Lower lobe of right lung (tissue), 2 donors: Measurements from ENCODE around the gene MT1G. TPM values are rescaled to one million over a fixed set of nuclear protein-coding genes. Genes with fewer than 3 reads are reported as not detected.
A peak's percentile ranks its signal among the peaks of the same experiment; 100 is the strongest.
"Not testable (repeated sequence)": the region's sequence is repeated elsewhere in the genome, so short reads cannot be mapped to it uniquely, and the experiment has no call there.

Source experiments
- ATAC-seq, 2 donors: fragments of 200-7000 bp; cut with Tn5 transposase; one replicate each; pipeline ENCODE4 v1.9.1; 2020 to 2022; ENCODE audit warnings: mild to moderate bottlenecking in 2 of 2, moderate library complexity in 2 of 2
- DNase-seq: peaks from one replicate; pipeline ENCODE4 v3.0.0-alpha.2; 2020
- H3K27ac ChIP-seq: fragments of 200-600 bp; one replicate; pipeline ENCODE4 v1.8.0; 2022
- H3K27me3 ChIP-seq: fragments of 200-600 bp; one replicate; pipeline ENCODE4 v1.8.0; 2022; ENCODE audit warnings: low read depth
- H3K36me3 ChIP-seq: fragments of 200-600 bp; one replicate; pipeline ENCODE4 v1.8.0; 2022; ENCODE audit warnings: mild to moderate bottlenecking
- H3K4me1 ChIP-seq: fragments of 200-600 bp; one replicate; pipeline ENCODE4 v1.8.0; 2022
- H3K4me3 ChIP-seq: fragments of 200-600 bp; one replicate; pipeline ENCODE4 v1.8.0; 2022; ENCODE audit warnings: mild to moderate bottlenecking
- H3K9me3 ChIP-seq: fragments of 200-600 bp; one replicate; pipeline ENCODE4 v1.8.0; 2022
- intact Hi-C: fragments of 100-400 bp; cut with DNase I; formaldehyde crosslinking; loops from one replicate; pipeline ENCODE4 v1.11.0; 2022
- total RNA-seq: library from RNA; stranded (reverse); fragmentation: NEBNext Ultra II Directional; extraction: Animal tissue kit (Norgen Biotek cat#: 25700); gene quantifications from one replicate; pipeline ENCODE4 v1.2.1, GENCODE V29; 2021
- TF ChIP-seq, protein P1 (sequence below): fragments of 200-600 bp; IDR thresholded peaks from one replicate; pipeline ENCODE4 v1.8.0; 2022; ENCODE audit warnings: antibody characterized with exemption, mild to moderate bottlenecking
- donor health status: DM: no; HTN: yes; CAD: no; lungs with severe emphysema.

The MT1G gene
- total RNA-seq, 1 donor from 2014 or later, result 25.3 TPM

DNA sequence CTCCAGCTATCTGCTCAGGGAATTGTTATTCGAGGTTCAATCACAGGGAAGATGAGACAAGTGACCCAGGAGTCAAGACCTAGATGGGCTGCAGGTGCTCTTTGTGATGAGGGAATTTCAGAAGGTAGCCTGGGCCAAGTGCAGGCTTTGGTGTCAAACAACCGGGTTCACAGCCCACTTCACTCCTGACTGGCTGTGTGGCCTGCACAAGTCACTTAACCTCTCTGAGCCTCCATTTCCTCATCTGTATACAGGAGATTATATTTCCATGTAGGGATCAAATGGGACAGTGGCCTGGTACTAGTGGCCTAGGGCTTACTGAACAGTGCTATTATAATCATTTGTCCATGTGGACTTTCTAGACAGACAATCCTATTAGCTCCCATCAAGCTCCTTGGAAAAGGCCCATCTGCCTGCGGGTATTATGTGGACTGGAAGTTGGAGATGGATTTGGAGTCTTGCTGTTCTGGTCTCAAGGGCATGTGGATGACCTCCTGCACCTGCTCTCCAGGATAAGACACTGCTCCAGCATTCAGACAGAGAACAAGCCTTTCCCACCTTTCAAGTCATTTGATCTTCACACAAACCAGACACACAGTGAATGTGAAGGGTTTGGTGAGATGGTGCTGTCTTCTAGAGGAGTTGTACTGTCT, 11.3 kb upstream of the MT1G start:
- Histone ChIP-seq H3K36me3 (no peaks in the 10 kb centered on the region), H3K4me3 (no peak overlapping the region), H3K27ac (no peak overlapping the region), H3K4me1 (peaks cover 30% of the 10 kb centered on the region), H3K27me3 (peaks cover 26% of the 10 kb centered on the region), H3K9me3 (no peaks in the 10 kb centered on the region)
- no peak for DNase-seq
- intact Hi-C loops, result no loop called here
- TF ChIP-seq, protein P1, sequence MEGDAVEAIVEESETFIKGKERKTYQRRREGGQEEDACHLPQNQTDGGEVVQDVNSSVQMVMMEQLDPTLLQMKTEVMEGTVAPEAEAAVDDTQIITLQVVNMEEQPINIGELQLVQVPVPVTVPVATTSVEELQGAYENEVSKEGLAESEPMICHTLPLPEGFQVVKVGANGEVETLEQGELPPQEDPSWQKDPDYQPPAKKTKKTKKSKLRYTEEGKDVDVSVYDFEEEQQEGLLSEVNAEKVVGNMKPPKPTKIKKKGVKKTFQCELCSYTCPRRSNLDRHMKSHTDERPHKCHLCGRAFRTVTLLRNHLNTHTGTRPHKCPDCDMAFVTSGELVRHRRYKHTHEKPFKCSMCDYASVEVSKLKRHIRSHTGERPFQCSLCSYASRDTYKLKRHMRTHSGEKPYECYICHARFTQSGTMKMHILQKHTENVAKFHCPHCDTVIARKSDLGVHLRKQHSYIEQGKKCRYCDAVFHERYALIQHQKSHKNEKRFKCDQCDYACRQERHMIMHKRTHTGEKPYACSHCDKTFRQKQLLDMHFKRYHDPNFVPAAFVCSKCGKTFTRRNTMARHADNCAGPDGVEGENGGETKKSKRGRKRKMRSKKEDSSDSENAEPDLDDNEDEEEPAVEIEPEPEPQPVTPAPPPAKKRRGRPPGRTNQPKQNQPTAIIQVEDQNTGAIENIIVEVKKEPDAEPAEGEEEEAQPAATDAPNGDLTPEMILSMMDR, result no peak
- ATAC-seq, result no peak

- no peak overlapping the region for H3K4me3 ChIP-seq
Observed at GRCh38 chr16:56677474-56677873, 9.6 kb upstream of the MT1G start.

DNA sequence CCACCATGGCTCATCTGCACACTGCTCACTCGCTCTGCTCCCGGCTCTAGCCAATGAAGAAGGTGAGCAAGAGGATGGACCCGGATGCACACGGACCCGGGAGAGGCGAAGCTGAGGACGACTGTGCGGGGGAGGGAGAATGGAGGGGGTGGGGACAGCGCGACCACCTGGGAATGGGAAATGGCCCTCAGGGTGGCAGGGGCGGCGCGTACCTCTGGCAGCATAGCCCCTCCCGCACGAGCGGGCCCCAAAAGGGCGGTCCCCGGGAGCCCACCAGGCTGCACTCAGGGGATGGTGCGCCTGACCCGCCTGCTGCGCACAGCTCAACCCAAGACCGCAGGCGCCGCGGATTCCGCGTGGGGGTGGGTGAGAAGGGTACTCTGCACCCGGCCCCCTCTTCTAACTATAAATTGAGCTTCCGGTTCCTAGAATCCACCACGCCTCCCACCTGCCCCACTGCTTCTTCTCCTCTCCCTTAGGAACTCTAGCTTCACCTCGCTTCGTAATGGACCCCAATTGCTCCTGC, 7.9 kb upstream of the MT1G start:
- Histone ChIP-seq H3K27ac (no peak overlapping the region), H3K4me1 (peaks cover 8% of the 10 kb centered on the region), H3K9me3 (no peaks in the 10 kb centered on the region), H3K27me3 (peaks cover 36% of the 10 kb centered on the region), H3K4me3 (peak overlapping the region; percentile 35), H3K36me3 (no peaks in the 10 kb centered on the region)
- no peak for DNase-seq
- TF ChIP-seq, protein P1, result no peak
- ATAC-seq, result peak; percentile 43 to 50
- intact Hi-C loops, result no loop called here

More at GRCh38 chr16:56677474-56677873, 9.6 kb upstream of the MT1G start:
- peaks cover 32% of the 10 kb centered on the region for H3K27me3 ChIP-seq
- DNase-seq (no peak), ATAC-seq (no peak)
- TF ChIP-seq, protein P1, result no peak
- no peaks in the 10 kb centered on the region for H3K9me3 ChIP-seq
- H3K27ac ChIP-seq, result no peak overlapping the region
- H3K4me1 ChIP-seq, result peaks cover 15% of the 10 kb centered on the region
- H3K36me3 ChIP-seq, result no peaks in the 10 kb centered on the region
- intact Hi-C loops, result no loop called here

- peaks cover 48% of the 10 kb centered on the region for H3K27me3 ChIP-seq
- H3K4me3 ChIP-seq, ATAC-seq, H3K36me3 ChIP-seq, H3K4me1 ChIP-seq, H3K27ac ChIP-seq, intact Hi-C loops, H3K9me3 ChIP-seq, DNase-seq: not testable (repeated sequence)
Observed at GRCh38 chr16:56674570-56674969, 6.7 kb upstream of the MT1G start.

- H3K36me3 ChIP-seq, result no peaks in the 10 kb centered on the region
- H3K4me1 ChIP-seq, result peaks cover 14% of the 10 kb centered on the region
- intact Hi-C loops, result no loop called here
- H3K9me3 ChIP-seq, result no peaks in the 10 kb centered on the region
- H3K4me3 ChIP-seq, result no peak overlapping the region
- peaks cover 55% of the 10 kb centered on the region for H3K27me3 ChIP-seq
- no peak overlapping the region for H3K27ac ChIP-seq
- DNase-seq, result no peak
- ATAC-seq, result peak; percentile 31 to 66
- TF ChIP-seq, protein P1, result peak; percentile 68
Observed at GRCh38 chr16:56673921-56674320, 6.1 kb upstream of the MT1G start.

DNA sequence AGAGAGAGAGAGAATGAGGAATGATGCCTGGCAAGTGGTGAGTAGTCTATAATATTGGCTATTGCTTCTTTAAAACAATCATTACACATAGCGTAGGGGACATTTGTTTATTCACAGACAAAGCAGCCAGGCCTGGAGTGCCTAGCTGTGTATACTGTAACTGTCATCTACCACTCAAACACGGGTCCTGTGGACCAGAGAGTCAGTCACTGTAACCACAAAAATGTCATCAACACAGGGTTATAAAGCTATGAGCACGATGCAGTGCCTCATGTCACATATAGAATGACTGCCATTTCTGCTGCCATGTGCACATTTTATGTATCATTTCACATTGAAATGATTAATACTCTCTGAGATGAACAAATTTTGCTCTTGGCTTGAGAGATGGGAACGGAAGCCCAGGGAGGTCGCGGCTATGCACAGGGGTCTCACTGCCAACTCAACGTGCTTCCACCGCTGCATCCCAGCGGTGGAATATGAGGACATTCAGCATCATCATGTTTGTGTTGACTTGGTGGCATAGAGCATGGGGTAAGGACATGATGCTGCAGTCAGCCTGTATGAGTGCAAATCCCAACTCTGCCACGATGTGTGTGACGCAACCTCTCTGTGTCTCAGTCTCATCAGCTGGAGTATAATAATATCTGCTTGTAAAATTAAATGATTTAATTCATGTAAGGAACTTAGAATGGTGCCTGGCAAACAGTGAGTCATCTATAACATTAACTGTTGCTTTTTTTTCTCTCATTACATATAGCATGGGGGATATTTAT, 5.1 kb upstream of the MT1G start:
- Histone ChIP-seq H3K4me3 (no peak overlapping the region), H3K4me1 (peaks cover 17% of the 10 kb centered on the region), H3K9me3 (no peaks in the 10 kb centered on the region), H3K27ac (no peak overlapping the region), H3K36me3 (no peaks in the 10 kb centered on the region), H3K27me3 (peaks cover 64% of the 10 kb centered on the region)
- no peak for DNase-seq
- TF ChIP-seq, protein P1, result no peak
- no peak for ATAC-seq
- intact Hi-C loops, result no loop called here

DNA sequence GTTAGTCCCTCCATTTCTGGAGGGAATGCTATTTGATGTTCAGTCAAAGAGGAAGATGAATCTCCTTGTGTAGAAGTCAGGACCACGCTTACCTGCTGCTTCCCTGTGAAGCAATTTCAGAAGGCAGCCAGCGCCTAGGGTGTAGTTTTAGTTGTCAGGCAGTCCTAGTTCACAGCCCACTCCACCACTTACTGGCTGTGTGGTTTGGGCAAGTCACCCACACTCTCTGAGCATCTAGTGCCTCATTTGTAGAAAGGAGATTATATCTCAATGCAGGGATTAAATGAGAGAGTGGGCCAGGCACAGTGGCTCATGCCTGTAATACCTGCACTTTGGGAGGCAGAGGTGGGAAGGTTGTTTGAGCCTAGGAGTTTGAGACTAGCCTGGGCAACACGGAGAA, 4.3 kb upstream of the MT1G start:
- intact Hi-C loops, ATAC-seq, H3K9me3 ChIP-seq, H3K4me3 ChIP-seq, DNase-seq, H3K27ac ChIP-seq, H3K36me3 ChIP-seq: not testable (repeated sequence)
- Histone ChIP-seq H3K27me3 (peaks cover 70% of the 10 kb centered on the region), H3K4me1 (peaks cover 21% of the 10 kb centered on the region)

DNA sequence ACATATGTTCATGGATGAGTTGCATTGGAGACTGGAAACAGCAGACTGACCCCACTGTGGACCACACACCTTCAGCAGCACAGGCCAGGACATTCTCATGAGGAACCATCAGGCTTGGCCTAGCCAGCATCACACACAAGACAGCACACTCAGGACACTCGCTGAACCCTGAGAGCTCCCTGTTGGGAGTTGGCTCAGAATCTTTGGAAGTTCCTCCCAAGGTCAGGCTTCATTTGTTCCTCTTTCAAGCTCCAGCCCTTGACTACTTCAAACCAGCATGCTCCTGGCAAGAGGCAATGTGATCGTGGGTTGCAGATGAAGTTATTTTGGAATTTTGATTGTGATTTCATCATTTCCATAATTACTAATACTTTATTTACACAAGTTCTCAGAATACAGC, 3.8 kb upstream of the MT1G start:
- DNase-seq, H3K9me3 ChIP-seq, H3K4me3 ChIP-seq, ATAC-seq, H3K36me3 ChIP-seq, H3K27ac ChIP-seq, intact Hi-C loops: not testable (repeated sequence)
- Histone ChIP-seq H3K27me3 (peaks cover 70% of the 10 kb centered on the region), H3K4me1 (peaks cover 21% of the 10 kb centered on the region)
